ENCODE measurements around the gene IER3. TPM values are rescaled to one million over a fixed set of nuclear protein-coding genes. Genes with fewer than 3 reads are reported as not detected.

The IER3 gene
- total RNA-seq, 1 donor from 2014 or later = 131 TPM

DNA sequence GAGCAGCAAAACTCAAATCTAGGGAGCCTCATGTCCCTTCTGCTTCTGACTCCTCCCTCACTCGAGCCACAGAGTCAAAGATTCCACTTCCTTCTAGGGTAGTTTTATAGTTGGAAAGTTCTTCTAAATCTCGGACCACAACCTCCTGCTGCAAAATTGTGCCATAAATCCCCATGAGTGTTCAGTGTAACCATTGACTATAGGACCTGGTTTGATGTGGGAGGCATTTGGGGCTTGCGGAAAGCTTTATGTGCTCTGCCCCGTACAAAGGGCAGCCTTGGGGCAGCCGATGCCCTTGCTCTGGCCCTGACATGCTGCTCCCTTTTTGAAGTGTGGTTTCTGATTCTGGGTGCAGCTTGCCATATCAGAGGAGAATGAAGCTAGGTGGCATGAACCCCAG is 43.6 kb upstream of the IER3 start:
- DNase-seq (ENCODE audit: low spot score in 2 of 2, unreplicated experiment in 2 of 2) = no peak
- H3K27me3 Mint-ChIP-seq (ENCODE audit: low read depth) = no peaks in the 10 kb centered on the region
- TF ChIP-seq, protein P1, sequence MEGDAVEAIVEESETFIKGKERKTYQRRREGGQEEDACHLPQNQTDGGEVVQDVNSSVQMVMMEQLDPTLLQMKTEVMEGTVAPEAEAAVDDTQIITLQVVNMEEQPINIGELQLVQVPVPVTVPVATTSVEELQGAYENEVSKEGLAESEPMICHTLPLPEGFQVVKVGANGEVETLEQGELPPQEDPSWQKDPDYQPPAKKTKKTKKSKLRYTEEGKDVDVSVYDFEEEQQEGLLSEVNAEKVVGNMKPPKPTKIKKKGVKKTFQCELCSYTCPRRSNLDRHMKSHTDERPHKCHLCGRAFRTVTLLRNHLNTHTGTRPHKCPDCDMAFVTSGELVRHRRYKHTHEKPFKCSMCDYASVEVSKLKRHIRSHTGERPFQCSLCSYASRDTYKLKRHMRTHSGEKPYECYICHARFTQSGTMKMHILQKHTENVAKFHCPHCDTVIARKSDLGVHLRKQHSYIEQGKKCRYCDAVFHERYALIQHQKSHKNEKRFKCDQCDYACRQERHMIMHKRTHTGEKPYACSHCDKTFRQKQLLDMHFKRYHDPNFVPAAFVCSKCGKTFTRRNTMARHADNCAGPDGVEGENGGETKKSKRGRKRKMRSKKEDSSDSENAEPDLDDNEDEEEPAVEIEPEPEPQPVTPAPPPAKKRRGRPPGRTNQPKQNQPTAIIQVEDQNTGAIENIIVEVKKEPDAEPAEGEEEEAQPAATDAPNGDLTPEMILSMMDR (IDR thresholded peaks at IDR 0.05; ENCODE audit: unreplicated experiment) = no peak
- H3K4me1 Mint-ChIP-seq = peaks cover 25% of the 10 kb centered on the region
- H3K36me3 Mint-ChIP-seq = no peaks in the 10 kb centered on the region
- H3K9me3 Mint-ChIP-seq = peaks cover 4% of the 10 kb centered on the region
- H3K4me3 Mint-ChIP-seq = no peak overlapping the region
- H3K27ac Mint-ChIP-seq = peak overlapping the region; percentile 30

DNA sequence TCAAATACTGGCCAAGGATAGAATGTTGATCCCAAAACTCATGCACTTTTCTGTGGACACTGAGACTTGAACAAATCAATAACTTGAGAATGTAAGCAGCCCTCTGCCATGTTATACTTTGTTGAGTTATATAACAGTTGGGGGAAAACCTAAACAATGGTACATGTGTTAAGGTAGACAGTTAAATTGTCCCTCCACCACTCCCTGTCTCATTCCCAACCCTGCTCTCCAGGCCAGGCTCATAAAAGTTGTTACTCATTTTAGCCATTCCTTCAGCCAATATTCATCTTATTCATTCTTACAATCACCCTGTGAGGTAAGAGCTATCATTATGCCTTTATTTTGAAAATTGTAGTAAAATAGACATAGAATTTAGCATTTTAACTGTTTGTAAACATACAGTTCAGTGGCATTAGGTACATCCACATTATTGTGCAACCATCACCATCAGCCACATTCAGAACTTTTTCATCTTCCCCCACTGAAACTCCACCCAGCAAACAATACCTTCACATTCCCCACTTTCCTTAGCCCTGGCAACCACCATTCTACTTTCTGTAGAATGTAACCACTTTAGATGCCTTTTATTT is 38.2 kb upstream of the IER3 start:
- Mint-ChIP-seq H3K27me3 (ENCODE audit: low read depth) (no peaks in the 10 kb centered on the region), H3K36me3 (peaks cover 2% of the 10 kb centered on the region), H3K9me3 (peaks cover 10% of the 10 kb centered on the region), H3K27ac (peak overlapping the region; percentile 96), H3K4me3 (no peak overlapping the region), H3K4me1 (peaks cover 48% of the 10 kb centered on the region)
- TF ChIP-seq, protein P1 (IDR thresholded peaks at IDR 0.05; ENCODE audit: unreplicated experiment) = no peak
- no peak for DNase-seq (ENCODE audit: low spot score in 2 of 2, unreplicated experiment in 2 of 2)

DNA sequence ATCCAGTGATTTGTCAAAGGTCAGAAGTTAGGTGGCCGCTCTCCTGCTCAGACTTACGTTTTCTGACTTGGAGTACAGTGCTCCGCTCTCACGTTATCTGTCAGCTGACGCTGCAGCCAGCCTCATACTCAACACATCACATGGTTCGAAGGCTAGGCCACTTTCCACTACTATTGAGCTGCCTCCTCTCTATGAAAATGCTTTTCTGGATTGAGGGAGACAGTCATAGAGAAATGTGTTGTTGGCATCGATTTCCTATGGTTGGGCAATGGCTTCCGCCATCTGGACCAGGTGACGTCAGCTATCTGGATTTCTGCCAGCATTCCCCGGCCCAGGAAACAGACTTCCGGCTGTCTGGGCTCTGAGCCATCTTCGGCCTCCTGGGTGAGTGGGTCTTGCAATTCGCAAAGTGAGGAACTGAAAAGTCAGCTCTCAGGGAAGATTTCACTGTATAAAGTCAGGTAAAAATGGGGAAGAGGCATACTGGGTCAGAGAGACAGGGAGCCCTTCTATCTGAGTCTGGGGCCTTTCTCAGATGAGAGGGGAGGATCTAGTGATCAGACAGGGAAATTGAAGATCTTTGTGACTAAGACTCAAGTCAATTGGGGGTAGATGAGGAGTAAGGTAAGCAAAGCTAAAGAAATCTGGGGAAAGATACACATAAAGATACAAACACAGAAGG is 37.5 kb upstream of the IER3 start:
- Mint-ChIP-seq H3K9me3 (peaks cover 10% of the 10 kb centered on the region), H3K4me3 (peak overlapping the region; percentile 29), H3K36me3 (peaks cover 2% of the 10 kb centered on the region), H3K27me3 (ENCODE audit: low read depth) (no peaks in the 10 kb centered on the region), H3K27ac (peak overlapping the region; percentile 96), H3K4me1 (peaks cover 54% of the 10 kb centered on the region)
- peak; percentile 85 to 96 for DNase-seq (ENCODE audit: low spot score in 2 of 2, unreplicated experiment in 2 of 2)
- TF ChIP-seq, protein P1 (IDR thresholded peaks at IDR 0.05; ENCODE audit: unreplicated experiment) = no peak

DNA sequence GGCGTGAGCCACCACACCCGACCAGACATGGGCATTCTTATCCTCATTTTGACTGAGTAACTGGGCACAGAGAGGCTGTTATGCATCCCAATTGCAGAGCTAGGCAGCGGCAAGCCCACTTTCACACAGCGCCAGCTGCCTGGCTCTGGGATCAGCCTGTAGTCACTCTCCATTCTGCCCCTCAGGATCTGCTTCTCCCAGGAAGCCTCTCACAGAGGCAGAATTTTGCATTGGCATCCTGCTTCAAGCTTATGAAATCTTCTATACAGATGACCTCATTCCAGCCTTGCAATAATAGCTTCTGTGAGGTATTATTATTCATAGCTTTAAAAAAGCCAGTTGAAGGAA is 37.0 kb upstream of the IER3 start:
- peaks cover 54% of the 10 kb centered on the region for H3K4me1 Mint-ChIP-seq
- peaks cover 10% of the 10 kb centered on the region for H3K9me3 Mint-ChIP-seq
- H3K36me3 Mint-ChIP-seq = peaks cover 2% of the 10 kb centered on the region
- TF ChIP-seq, protein P1 (IDR thresholded peaks at IDR 0.05; ENCODE audit: unreplicated experiment) = no peak
- H3K27me3 Mint-ChIP-seq (ENCODE audit: low read depth) = no peaks in the 10 kb centered on the region
- no peak for DNase-seq (ENCODE audit: low spot score in 2 of 2, unreplicated experiment in 2 of 2)
- H3K4me3 Mint-ChIP-seq = no peak overlapping the region
- H3K27ac Mint-ChIP-seq = peak overlapping the region; percentile 96

DNA sequence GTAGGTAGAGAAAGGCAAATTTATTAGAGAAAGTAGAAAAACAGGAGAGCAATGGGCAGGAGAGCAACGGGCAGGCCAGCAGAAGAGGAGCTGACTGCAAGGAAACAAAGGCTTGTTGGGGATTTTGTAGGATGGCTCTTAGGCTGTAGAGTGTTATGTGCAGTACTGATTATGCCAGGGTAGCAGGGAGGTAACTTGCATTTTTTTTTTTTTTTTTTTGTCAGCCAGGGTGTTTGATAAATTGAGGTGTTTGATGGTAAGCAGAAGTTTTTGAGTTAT is 36.2 kb upstream of the IER3 start:
- Mint-ChIP-seq H3K9me3 (peaks cover 10% of the 10 kb centered on the region), H3K27ac (peak overlapping the region; percentile 96), H3K27me3 (ENCODE audit: low read depth) (no peaks in the 10 kb centered on the region), H3K4me3 (no peak overlapping the region), H3K4me1 (peaks cover 54% of the 10 kb centered on the region), H3K36me3 (peaks cover 2% of the 10 kb centered on the region)
- DNase-seq (ENCODE audit: low spot score in 2 of 2, unreplicated experiment in 2 of 2) = no peak
- TF ChIP-seq, protein P1 (IDR thresholded peaks at IDR 0.05; ENCODE audit: unreplicated experiment) = no peak

Measured in mesothelial cell of epicardium (in vitro differentiated cells).